SK-N-SH treated with all-trans-retinoic acid at 6 μM for 48 hours (cell line): ENCODE data around the gene NFIB.

Source experiments
- ARNTL ChIP-seq: fragments of 450-650 bp; formaldehyde crosslinking; IDR thresholded peaks from 2 replicates; pipeline ENCODE4 v1.5.0; 2020; ENCODE audit warnings: low read depth, mild to moderate bottlenecking, moderate library complexity, borderline replicate concordance
- GLIS3 ChIP-seq: fragments of 250-450 bp; sonication (Bioruptor Pico); IDR thresholded peaks from 2 replicates; pipeline ENCODE4 v1.5.0; 2020; ENCODE audit warnings: mild to moderate bottlenecking, moderate library complexity
- OSR1 ChIP-seq: fragments of 250-450 bp; sonication (Bioruptor Pico); IDR thresholded peaks from 2 replicates; pipeline ENCODE4 v1.8.0; 2022; ENCODE audit warnings: moderate library complexity, mild to moderate bottlenecking, inconsistent platforms
- PPARA ChIP-seq: fragments of 250-450 bp; sonication (Bioruptor Pico); IDR thresholded peaks from 2 replicates; pipeline ENCODE4 v1.5.0; 2020; ENCODE audit warnings: mild to moderate bottlenecking, borderline replicate concordance
- TCF4 ChIP-seq: fragments of 250-450 bp; sonication (Bioruptor Pico); IDR thresholded peaks from 2 replicates; pipeline ENCODE4 v1.8.0; 2021; ENCODE audit warnings: mild to moderate bottlenecking, moderate library complexity, borderline replicate concordance
- TOX ChIP-seq: fragments of 250-450 bp; sonication (Bioruptor Pico); IDR thresholded peaks from 2 replicates; pipeline ENCODE4 v1.8.0; 2021; ENCODE audit warnings: mild to moderate bottlenecking, moderate library complexity, borderline replicate concordance
- ZC3H10 ChIP-seq: fragments of 250-450 bp; sonication (Bioruptor Pico); IDR thresholded peaks from 2 replicates; pipeline ENCODE4 v1.5.1; 2021; ENCODE audit warnings: mild to moderate bottlenecking, moderate library complexity
- ZFP30 ChIP-seq: fragments of 450-650 bp; formaldehyde crosslinking; IDR thresholded peaks from 2 replicates; pipeline ENCODE4 v1.5.0; 2022; ENCODE audit warnings: mild to moderate bottlenecking, moderate library complexity
- TF ChIP-seq, protein P1 (sequence below): fragments of 250-450 bp; sonication (Bioruptor Pico); IDR thresholded peaks from 2 replicates; pipeline ENCODE4 v1.8.0; 2020; ENCODE audit warnings: mild to moderate bottlenecking, moderate library complexity, borderline replicate concordance
- TF ChIP-seq, protein P2 (sequence below): fragments of 250-450 bp; sonication (Bioruptor Pico); IDR thresholded peaks from 2 replicates; pipeline ENCODE4 v1.8.0; 2021; ENCODE audit warnings: low read depth, mild to moderate bottlenecking, moderate library complexity, borderline replicate concordance

DNA sequence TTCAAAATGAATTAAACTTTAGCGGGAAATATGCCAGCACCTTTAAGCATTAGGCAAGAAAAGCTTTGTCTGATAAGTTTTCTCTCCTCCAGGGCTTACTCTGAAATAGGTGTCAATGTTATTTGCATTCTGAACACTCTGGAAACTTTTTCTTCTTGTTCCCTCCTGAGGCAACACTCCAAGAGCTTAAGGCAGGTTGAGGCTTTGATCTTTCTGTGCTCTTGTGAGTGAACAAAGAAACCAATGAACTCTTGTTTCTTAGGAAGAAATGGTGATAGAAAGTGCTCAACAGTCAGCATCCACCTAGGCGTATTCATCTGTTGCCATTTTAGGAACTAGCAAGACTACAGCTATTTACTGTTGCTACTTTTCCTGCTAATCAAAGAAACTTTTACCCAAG, 259.8 kb downstream of the NFIB start:
- TF ChIP-seq ARNTL (CRISPR knock-in tag): no peak
- no peak for TF ChIP-seq GLIS3 (CRISPR knock-in tag)
- TF ChIP-seq PPARA (CRISPR knock-in tag): no peak
- TF ChIP-seq OSR1 (CRISPR knock-in tag): no peak
- TF ChIP-seq TCF4 (CRISPR knock-in tag): no peak
- TF ChIP-seq ZC3H10 (CRISPR knock-in tag): no peak
- no peak for TF ChIP-seq TOX
- TF ChIP-seq, protein P1, sequence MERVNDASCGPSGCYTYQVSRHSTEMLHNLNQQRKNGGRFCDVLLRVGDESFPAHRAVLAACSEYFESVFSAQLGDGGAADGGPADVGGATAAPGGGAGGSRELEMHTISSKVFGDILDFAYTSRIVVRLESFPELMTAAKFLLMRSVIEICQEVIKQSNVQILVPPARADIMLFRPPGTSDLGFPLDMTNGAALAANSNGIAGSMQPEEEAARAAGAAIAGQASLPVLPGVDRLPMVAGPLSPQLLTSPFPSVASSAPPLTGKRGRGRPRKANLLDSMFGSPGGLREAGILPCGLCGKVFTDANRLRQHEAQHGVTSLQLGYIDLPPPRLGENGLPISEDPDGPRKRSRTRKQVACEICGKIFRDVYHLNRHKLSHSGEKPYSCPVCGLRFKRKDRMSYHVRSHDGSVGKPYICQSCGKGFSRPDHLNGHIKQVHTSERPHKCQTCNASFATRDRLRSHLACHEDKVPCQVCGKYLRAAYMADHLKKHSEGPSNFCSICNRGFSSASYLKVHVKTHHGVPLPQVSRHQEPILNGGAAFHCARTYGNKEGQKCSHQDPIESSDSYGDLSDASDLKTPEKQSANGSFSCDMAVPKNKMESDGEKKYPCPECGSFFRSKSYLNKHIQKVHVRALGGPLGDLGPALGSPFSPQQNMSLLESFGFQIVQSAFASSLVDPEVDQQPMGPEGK (CRISPR knock-in tag): no peak
- no peak for TF ChIP-seq ZFP30 (CRISPR knock-in tag)
- TF ChIP-seq, protein P2, sequence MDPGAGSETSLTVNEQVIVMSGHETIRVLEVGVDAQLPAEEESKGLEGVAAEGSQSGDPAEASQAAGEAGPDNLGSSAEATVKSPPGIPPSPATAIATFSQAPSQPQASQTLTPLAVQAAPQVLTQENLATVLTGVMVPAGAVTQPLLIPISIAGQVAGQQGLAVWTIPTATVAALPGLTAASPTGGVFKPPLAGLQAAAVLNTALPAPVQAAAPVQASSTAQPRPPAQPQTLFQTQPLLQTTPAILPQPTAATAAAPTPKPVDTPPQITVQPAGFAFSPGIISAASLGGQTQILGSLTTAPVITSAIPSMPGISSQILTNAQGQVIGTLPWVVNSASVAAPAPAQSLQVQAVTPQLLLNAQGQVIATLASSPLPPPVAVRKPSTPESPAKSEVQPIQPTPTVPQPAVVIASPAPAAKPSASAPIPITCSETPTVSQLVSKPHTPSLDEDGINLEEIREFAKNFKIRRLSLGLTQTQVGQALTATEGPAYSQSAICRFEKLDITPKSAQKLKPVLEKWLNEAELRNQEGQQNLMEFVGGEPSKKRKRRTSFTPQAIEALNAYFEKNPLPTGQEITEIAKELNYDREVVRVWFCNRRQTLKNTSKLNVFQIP: no peak
